NT2/D1 (cell line): ENCODE measurements around the gene RFXANK.

Source experiments
- SUZ12 ChIP-seq: IDR thresholded peaks from 2 replicates; pipeline ENCODE4 v1.6.1; 2011; ENCODE audit not compliant: insufficient read length, insufficient read depth; ENCODE audit errors: extremely low read depth
- YY1 ChIP-seq: IDR thresholded peaks from 2 replicates; pipeline ENCODE4 v1.6.1; 2011; ENCODE audit not compliant: insufficient read length, insufficient read depth
- ZNF274 ChIP-seq: IDR thresholded peaks from 2 replicates; pipeline ENCODE4 v1.6.1; 2011; ENCODE audit warnings: mild to moderate bottlenecking, low read depth, low read length

DNA sequence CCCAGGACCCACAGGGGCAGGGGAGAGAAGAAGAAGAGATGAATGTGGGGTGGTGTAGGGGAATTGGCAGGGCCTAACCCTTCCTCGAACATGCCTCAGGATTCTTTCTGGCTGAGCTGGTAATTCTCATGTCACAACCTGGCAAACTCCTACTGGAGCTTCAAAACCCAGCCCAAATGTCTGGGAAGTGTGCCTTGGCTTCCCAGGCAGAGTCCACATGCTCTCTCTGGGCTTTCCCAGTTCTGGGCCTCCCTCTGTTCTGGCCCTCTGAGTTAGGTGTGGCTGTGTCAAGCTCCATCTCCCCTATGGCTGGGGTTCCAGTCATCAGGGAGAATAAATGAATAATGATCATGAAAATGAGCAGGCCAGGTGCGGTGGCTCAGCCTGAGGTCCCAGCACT, 42.6 kb upstream of the RFXANK start:
- TF ChIP-seq ZNF274 (no peak), YY1 (no peak), SUZ12 (no peak)
